Frontal cortex (tissue), 4 donors: Measurements from ENCODE around the gene TTC13. TPM values are rescaled to one million over a fixed set of nuclear protein-coding genes. Genes with fewer than 3 reads are reported as not detected.

Source experiments
- DNase-seq, 2 donors: peaks; one replicate each; pipeline ENCODE4 v3.0.0; 2012; ENCODE audit warnings: low spot score in 2 of 2
- FAIRE-seq: peaks from 2 replicates; lab custom pipeline; 2012; peaks lifted over from hg19 to GRCh38; lab: Jason Lieb, UNC
- total RNA-seq: library from RNA; depleted of rRNA; stranded (reverse); fragments of >200 nt; gene quantifications from one replicate; pipeline ENCODE4 v1.2.3, GENCODE V29; 2014
- donor health status: control.
- donor health status: control.
- donor health status: control.

The TTC13 gene
- total RNA-seq, 1 donor from 2014 or later = 64.8 TPM

DNA sequence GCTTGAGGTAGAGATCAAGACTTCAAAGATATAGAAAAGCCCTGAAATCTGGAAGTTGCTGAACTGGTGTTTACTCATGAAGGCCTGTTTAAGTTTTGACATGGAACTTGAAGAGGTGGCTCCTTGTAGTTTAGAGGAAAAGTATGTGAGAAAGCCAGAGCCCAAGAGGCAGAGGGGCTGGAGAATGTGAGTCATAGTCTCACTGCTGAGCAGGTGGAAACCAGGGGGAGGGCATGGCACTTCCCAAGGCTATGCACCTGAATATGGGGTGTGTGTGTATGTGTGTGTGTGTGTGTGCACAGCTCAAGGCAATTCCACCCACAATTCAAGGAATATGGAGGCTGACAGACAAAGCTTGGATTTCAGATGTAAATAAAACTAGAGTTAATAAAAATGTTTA lies 63.6 kb downstream of the TTC13 start:
- DNase-seq (no peak), FAIRE-seq (no peak)

DNA sequence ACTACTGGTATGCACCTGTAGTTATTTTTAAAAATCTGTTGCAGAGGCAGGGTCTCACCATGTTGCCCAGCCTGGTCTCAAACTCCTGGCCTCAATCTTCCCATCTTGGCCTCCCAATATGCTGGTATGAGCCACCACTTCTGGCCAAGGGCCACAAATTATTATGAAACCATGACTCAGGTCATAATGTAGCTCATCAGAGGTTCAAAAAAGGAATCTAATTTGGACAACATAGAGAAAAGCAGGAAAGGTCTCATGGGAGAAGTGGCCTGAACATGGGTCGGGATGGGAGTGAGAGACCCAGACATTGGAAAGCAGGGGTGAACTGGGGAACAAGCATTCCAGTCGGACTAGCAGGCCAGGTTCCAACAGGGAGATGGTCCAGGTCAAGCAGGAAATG lies 65.2 kb downstream of the TTC13 start:
- no peak for FAIRE-seq
- no peak for DNase-seq

DNA sequence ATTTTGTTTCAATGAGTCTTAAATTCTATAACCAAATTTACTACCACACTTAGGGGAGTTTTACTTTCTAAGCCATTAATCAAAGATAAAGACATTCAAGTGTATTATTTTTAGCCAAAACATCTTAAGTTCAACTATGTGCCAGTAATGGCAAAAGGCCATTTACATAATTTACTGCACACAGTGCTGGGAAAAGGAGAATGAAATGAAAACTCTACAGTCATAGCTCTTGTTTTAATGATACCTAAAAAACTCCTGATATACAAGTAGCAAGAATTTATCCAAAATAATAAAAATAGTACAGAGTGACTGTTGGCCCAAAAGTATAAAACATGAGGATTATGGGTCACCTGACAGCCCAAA lies 67.9 kb downstream of the TTC13 start:
- FAIRE-seq (no peak), DNase-seq (no peak)

DNA sequence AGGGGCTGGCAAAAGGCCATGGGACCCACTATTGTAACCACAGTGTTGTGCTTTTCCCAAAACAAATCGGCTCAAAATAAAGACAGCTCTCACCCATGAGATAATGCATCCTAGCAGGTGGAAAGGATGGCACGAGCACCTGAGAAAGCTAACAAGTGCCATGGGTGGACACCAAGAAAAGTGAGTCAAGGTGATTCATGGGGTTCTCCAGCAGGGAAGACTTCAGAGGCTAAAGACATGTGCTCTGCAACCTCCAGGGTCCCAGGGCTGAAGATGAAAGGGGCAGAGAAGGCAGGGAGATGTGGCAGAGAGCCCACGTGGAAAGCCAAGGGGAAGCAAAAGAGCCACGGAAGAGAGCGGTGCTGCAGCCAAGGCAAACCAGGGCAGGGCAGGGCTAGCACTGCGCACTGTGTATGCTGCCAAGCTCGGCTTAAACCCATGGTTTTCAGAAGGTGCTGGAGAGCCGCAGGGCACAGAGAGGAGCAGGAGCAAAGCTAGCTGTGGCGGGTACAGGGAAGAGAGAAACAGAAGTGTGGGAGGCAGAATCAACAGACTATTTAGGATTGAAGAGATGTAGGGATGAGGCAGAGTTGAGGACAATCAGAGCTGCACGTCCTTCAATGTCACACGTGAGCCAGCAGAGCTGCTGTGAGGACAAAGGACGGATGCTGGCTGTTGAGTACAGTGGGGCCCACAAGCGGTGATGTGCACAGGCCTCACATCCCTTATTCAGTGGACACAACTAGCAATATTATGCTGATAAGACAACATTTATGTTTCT lies 68.5 kb downstream of the TTC13 start:
- no peak for FAIRE-seq
- peak in 1 of 2 donors; percentile 18 for DNase-seq

DNA sequence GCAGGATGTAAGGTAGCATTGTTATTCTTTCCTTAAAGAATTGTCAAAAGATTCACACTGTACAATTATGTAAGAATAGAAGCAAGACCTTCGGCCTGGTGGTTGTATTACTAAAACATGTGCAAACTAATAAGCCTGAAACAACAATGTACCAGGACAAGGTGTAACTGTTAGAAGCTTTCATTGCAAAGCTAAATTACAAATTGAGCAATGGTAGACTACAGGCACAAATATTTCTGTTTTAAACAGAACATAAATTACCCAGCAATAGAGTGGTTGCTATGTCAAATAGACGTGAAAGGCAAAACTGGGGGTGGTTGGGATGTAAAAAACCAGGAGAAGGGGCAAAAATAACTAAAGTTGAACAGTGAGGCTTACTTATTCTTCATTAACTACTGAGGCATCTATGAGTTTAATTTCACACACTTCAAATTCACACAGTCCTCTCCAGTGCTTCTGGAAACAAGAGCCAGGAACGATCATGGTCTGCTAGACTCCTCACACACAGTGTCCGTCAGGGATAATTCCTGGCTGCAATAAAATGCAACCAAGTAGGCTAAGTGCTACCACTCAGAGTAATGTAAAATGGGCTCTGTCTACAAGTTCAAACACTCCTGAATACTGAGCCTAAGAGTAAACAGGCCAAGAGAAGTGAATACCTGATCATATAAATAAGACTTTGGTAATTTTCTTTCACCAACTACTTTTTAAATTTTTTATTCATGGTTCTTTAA lies 71.0 kb downstream of the TTC13 start:
- FAIRE-seq = no peak

DNA sequence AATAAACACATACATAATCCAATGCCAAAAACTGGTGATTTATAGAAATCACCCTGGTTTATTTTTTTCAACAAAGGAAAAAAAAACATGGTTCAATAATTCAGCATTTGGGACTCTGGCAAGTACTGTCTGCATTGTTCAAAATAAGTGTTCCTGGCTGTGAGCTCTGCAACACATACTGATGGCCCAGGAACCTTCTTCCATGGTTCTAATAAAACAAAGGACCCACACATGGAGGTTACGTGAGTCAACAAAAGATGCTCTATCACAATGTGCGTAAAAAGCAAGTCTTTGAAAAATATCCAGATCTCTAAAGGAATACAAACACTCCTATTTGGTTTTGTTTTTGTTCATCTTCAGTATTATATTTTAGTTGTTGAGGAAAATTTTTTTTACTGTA lies 72.4 kb downstream of the TTC13 start:
- DNase-seq = no peak
- no peak for FAIRE-seq

More for the DNA sequence above, 71.0 kb downstream of the TTC13 start:
- no peak for DNase-seq

DNA sequence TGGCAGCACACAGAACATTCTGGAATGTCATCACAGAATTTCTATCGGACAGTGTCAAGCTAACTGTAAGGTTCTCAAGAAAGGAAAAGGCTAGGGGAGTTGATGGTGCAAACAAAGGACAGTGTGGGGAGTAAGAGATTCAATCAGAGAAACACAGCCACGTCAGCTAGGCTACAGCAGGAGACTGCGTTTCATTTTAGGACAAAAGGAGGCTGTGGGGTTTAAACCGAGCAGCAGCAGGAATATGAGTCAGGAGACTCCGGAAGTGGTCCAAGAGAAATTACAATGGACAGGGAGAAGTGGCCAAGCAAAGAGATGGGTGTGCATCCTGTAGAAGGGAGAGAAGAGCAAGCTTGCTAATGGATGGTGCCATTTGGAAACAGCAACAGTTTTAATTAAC lies 72.9 kb downstream of the TTC13 start:
- peak in 1 of 2 donors; percentile 41 for DNase-seq

DNA sequence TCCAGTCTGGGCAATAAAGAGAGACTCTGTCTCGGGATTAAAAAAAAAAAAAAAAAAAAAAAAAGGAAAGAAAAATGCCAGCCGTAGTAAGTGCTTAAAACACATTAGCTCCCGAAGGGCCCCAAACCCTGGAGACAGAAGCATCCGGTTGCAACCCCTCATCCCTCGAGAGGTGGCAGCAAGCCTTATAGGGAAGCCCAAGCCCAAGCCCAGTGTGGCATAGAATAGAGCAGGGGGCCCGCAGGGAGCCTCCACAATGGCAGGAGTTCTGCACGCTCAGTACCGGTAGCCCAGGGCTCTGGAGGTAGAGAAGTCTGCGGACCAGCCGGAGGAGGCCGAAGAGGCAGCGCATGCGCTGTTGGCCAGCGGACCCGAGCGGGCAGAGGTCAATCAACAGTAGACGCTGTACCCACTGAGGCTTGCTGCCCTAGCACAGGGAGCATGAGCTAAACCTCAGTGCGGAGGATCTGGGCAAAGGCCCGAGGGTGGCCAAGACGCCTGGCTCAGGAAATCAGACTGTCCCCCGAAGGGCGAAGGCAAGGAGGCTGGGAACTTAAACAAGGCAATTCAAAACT lies 76.2 kb downstream of the TTC13 start:
- no peak for DNase-seq
- FAIRE-seq = no peak

More for the DNA sequence above, 72.9 kb downstream of the TTC13 start:
- no peak for FAIRE-seq

DNA sequence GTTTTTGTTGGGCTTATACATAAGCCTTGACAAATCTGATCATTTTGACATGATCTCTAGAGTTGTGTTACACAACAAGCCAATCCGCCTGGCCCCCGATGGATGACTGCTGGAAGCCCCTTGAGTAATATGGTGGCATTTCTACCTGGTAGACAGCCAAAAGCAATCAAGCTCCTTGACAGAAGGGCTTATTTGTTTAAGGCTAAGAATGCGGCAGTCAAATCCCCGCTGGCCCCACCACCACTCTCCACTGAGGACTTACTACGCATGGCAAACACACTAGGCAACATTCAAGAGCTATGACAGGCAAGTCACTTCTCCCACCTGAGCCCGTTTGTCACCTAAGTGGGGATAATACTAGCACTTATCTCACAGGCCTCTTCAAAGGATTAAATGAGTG lies 77.0 kb downstream of the TTC13 start:
- no peak for FAIRE-seq

DNA sequence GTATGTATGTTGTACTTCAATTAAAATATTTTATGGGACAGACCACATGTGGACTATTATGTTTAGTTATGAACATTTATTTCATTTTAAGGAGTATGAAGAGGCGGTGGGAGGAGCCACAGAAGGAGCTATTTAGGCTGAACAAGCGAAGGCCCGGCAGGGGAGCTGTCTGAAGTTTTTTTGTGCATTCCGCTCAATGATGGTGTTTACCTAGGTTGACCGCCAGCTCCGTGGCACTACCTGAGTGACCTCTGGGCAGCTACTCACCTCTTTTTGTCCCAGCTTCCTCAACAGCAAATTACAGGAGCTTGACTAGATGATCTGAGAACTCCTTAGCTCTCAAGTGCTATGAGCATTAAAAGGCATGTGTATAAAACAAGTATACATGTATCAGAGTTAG lies 77.7 kb downstream of the TTC13 start:
- DNase-seq (no peak), FAIRE-seq (no peak)

More for the DNA sequence above, 77.0 kb downstream of the TTC13 start:
- no peak for DNase-seq

DNA sequence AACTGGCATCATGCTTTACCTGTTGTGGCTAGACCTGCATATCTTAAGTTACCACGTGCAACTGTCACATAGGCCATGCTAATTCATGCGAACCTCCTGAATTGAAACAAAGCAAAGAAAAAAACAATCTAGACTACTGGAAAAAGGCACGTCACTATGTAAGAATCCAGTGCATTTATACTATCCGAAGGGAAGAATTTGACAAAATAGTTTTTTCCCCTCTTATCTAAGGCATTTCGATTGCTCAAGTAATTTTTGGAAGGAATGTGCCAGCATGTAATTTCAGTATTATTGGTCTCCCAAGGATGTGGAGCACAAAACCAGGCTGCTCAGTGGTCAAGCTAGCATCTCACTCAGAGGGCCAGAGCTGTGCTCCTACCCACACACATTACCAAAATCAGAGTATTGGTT lies 78.8 kb downstream of the TTC13 start:
- FAIRE-seq (no peak), DNase-seq (no peak)

DNA sequence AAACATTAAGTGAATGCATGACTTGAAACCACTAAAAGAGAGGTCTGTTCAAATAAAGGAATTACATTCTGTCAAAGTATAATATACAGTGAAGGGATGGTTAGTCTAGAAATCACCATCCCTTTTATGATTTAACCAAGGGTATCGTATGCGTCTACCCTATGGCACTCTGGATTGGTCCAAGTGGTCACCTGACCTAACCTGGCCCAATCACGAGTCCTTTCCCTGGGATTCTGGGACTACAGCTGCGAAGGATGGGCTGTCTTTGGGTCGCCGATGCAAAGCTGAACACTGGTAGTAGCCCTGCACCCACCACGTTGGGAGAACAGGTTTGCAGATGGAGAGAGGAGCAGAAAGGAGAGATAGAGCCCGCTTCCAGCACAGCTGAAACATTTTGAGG lies 79.9 kb downstream of the TTC13 start:
- FAIRE-seq (no peak), DNase-seq (no peak)

DNA sequence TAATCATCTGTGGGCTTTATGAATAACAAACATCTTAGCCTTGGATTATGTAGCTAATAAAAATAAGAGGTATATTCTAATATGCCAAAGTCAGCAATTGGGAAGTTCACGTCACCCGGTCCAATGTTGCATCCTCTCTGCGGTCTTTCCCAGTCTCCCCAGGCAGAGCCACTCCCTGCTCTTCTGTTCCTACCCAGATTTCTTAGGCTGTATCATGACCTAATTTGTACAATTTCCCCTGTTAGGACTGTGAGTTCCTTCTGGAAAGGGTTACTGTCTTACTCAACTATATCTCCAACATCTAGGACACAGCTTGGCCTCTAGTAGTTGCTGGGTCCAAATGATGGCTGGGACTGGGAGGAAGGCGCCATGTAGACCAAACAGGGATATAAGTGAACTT lies 80.5 kb downstream of the TTC13 start:
- DNase-seq (no peak), FAIRE-seq (no peak)

DNA sequence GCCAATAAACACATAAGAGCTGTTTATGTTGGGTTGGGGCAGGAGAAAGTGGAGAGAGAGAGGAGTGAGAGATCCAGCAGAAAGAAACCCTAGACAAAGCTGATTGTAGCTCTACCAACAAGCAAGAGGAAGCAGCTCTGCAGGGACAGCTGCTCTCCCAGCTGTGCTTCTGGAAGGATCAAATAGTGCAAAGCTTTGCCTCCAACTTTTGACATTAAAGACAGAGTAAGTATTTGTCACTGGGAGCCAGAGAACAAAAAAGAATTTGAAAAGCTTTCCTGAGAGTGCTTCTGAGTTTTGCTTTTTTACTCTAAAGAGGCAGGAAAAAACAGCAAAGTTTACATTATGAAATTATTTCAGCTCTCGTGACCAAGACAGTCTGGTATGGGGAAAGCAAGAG lies 81.9 kb downstream of the TTC13 start:
- no peak for FAIRE-seq
- no peak for DNase-seq

DNA sequence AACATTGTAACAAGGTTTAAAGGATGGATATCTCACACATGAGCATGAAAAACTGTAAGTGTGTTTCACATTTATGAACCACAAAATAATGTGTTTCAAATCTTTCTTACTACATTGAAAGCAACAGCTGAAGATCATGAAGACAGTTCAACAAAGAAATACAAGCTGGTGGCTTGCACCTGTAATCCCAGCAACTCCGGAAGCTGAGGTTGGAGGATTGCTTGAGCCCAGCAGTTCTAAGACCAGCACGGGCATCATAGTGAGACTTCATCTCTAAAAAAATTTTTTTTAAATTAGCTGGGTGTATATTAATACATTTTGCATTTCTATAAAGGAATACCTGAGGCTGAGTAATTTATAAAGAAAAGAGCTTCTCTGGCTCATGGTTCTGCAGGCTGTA lies 83.2 kb downstream of the TTC13 start:
- FAIRE-seq (no peak), DNase-seq (no peak)

DNA sequence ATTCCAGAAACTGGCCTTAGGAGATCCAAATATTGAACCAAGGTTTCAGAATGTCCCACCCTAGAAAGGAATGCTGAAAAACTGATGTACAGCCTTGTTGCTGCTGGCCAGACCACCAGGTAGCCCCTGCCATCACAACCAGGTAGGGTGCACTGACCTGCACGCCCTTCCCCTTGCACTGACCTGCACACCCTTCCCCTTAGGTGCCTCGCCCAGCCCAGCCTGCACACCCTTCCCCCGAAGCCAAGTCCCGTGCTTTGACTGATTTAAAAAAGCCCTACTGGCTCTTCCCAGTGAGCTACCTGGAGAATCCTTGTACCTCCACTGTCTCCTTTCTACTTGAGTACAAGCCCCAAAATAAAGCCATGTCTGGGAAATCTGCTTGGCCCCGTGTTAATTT lies 84.0 kb downstream of the TTC13 start:
- DNase-seq (no peak), FAIRE-seq (no peak)

DNA sequence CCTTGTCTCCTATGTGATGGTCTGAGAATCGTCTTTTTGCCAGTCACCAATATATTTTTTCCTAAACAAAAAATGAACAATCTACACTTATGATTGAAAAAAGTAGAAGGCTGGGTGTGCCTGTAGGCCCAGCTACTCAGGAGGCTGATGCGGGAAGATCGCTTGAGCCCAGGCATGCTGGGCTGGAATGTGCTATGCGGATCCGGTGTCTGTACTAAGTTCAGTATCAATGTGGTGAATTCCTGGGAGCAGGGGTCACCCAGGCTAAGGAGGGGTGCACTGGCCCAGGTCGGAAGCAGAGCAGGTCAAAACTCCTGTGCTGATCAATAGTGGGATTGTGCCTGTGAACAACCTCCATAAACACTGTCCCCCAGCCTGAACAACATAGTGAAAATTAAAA lies 84.6 kb downstream of the TTC13 start:
- FAIRE-seq = no peak
- no peak for DNase-seq

DNA sequence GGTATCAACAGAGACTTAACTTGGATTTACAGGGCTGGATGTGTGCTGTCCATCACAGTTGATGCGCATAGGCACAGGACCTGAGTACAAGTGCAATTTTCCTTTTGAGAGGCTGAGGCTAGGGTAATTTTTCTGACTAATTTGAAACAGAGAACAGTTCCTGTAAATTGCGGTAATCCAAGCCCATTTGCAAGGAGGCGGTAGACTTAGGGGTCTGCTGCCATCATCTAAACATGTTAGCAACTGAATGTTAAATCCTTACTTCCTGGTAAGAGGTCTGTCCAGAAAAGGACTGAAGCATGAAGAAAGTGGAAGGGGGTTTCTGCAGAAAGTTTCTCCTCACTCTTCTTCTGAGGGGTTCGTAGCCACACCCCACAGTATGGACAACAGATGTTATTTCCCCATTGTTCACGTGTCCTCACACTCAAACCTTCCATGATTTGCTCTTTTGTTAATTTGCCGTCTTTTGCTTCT lies 86.6 kb downstream of the TTC13 start:
- FAIRE-seq (no peak), DNase-seq (no peak)

DNA sequence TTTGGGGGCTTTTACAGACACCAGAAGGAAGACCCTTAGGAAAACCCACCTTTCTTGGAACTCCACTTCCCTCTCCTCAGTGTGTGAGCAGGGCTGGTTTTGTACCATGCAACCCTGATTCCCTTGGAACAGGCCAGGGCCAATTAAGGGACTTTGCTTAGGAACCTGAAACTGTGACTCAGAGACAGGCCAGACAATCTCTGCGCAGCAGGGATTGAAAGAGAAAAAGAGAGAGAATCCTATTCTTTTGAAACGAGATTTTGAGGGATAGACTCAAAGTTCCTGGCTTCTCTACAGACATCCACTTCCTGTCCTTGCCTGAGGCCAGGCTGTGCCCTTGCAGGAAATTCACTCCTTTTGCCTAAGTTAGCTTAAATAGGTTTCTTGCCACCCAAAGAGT lies 87.2 kb downstream of the TTC13 start:
- no peak for DNase-seq

DNA sequence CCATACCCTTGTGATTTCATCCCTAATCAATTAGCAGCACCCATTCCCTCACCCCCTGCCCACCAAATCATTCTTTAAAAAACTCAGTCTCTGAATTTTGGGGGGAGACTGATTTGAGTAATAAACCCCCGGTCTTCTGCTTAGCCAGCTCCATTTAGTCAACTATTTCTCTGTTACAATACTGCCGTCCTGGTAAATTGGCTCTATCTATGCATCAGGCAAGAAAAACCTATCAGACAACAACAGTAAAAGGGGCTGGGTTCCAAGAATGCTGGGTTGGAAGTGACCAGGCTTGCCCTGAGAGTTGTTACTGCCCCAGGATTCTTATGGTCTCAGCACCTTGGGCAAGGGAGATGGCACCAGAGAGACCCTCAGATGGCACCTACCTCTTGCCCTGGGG lies 94.0 kb downstream of the TTC13 start:
- DNase-seq (no peak), FAIRE-seq (no peak)

More for the DNA sequence above, 87.2 kb downstream of the TTC13 start:
- FAIRE-seq = no peak

DNA sequence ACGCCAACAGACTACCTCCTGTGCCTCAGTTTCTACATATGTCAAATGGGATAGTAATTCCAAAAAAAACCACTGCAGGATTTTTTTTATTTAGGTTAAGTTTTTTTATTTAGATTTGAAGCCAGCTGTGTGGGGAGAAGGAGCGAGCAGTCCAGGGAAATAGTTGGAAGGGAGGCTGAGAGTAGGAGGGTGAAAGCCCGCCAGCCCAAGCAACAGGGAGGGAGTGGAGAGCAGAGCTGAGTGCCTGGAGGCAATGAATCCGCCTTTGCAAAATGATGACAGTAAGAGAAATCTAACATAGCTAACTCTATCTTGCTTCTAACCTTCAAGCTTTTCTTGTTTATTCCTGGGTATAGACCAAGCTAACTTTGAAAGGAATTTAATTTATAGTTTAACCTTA lies 94.7 kb downstream of the TTC13 start:
- FAIRE-seq = no peak
- no peak for DNase-seq
